NCI-H146 treated with DMSO at 0.1 percent for 48 hours (cell line): ENCODE results near the gene CCL4.
"Not testable (repeated sequence)": the region's sequence is repeated elsewhere in the genome, so short reads cannot be mapped to it uniquely, and the experiment has no call there.

Experiments used
- DNase-seq: peaks from one replicate; lab custom pipeline; 2025; ENCODE audit not compliant: unreplicated experiment; lab: John Stamatoyannopoulos, UW

The CCL4 gene

DNA sequence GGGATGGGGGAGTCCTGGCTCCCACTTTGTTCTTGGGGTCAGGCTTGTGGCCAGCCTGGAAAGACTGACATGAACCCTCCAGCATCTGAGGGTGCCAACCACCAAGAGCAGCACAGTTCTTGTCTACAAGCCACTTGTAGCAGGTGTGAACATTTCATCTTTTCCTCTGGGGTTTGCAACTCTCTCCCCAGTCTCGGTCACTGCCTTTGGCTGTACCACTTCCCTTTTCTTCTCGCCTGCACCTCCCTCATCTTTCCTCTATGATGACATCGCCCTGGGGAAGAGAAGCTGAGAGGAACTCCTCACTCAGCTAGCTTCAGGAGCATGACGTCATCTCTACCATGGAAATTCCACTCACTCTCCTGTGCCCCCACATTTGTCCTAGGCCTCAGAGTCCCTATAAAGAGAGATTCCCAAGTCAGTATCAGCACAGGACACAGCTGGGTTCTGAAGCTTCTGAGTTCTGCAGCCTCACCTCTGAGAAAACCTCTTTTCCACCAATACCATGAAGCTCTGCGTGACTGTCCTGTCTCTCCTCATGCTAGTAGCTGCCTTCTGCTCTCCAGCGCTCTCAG is at the start of gene CCL4:
TSS of gene CCL4 (plus strand) at position 427 of the 575 bp plus-strand sequence. CDS start at position 506, 79 bp downstream.
- DNase-seq = not testable (repeated sequence)

DNA sequence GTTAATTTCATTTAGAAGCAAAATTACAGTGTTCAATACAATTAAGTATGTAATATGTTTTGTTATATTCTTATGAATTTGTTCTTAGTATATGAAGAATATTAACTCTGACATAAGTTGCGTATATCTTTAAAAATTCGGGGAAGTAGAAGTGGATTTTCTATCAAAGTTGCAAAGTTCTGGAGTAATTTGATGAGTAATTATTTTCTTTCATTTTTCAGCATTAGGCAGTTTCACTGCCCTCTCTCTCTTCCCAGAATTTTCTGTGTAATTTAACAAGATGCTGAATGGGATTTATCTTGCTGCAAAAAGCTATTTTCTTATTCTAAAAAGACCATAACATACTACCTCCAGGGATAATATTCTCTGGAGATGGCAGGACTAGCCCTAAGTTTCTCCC is 48.5 kb upstream of the CCL4 start:
- no peak for DNase-seq

DNA sequence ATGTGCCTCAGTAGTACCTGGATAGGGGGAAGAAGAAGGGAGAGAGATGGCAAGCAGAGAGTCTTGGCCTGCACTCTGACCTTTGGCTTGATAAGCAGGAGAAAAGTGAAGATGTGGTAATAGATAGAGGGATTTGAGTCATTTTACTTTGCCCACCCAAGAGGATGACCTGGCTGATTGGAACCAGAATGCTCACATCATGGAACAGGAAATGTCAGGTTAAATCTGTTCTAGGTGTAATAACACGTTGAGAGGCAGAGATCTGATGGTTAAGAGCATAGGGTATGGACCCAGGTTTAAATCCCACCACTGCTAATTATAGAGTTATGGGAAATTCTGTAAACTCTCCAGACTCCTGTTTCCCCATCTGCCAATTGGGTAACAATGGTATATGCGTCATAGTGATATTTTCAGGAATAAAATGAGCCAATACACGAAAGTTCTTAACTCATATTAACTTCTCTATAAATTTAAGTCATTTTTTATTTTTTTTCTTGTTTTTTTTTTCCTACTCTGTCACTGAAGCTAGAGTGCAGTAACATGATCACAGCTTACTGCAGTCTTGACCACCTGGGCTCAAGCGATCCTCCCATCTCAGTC is 47.6 kb upstream of the CCL4 start:
- DNase-seq = no peak

DNA sequence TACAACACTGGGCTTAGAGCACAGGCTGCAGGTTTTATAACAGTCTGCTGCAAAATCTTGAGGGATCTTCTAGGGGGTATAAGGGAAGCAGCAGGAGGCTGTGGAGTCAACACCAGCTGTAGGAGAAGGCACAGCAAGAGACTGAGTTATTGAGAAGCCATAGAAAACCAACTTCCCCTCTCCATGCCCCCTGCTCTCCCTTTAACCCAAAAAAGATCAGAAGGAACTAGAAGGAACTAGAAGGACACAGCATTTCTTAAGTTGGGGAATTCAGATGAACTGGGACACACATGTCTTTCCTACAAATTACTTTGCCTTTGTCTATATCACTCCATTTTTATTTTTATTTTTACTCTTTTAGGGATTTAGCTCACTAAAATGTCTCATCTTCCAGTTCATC is 45.7 kb upstream of the CCL4 start:
- DNase-seq = no peak

- no peak for DNase-seq
Measured at GRCh38 chr17:36059406-36059805, 44.2 kb upstream of the CCL4 start.

GRCh38 chr17:36060816-36061215 is 42.8 kb upstream of the CCL4 start:
- no peak for DNase-seq

DNA sequence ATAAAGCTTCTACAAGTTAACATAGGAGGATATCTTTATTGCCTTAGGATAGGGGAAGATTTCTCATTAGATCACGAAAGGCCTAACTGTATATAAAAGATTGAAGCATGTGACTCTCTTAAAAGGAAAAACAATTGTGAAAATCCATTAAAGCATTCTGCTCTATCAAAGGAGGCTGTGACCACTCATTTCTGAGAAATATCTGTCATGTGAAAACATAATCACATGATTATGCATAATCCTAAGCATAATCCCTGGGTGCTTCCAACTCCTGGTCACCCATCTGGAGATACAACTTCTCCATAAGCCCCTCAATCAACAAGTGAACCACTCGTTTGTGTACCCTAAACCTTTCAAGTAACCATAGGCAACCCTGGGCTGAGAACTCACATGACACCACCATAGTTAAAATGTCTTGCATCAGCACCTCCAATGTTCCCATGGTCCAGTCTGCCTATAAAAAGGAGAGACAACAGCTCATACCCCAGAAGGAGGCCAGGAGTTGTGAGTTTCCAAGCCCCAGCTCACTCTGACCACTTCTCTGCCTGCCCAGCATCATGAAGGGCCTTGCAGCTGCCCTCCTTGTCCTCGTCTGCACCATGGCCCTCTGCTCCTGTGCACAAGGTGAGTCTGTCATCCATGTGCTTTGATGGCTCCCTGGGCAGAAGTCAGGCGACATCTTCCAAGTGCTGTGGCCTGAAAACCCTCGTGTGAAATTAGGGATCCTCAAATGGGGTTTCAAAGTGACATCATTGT is 39.7 kb upstream of the CCL4 start, which contains the start of gene CCL18:
TSS of gene CCL18 (plus strand) at position 487 of the 756 bp plus-strand sequence. CDS start at position 558, 71 bp downstream.
- DNase-seq = no peak

DNA sequence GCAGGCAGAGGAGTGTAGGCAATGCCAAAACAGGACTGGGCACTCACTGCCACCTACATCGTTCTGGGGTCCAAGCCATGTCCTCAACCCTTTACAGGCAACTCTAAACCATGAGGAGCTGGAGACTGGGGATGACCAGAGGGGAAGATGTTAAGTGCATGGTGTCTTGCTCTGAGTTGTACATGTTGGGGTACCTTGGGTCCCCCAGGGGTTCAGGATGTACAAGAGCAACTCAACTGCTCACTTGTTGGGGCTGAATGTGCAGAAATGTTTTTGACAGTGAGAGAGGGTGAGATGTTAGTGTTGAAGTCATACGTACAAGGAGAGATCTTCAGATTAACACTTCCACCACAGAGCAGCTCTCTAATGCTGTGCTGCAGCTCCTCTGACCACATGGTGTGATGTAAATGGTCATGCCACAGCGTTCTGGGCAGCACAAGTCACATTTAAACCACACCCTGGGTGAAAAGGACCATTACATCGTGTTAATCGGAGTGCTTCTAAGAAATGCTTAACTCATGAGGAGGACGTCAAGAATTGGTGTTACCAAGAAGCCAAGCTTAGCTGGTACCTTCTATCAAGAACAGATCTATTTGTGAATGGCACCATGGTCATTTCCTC is 37.2 kb upstream of the CCL4 start:
- DNase-seq = no peak

DNA sequence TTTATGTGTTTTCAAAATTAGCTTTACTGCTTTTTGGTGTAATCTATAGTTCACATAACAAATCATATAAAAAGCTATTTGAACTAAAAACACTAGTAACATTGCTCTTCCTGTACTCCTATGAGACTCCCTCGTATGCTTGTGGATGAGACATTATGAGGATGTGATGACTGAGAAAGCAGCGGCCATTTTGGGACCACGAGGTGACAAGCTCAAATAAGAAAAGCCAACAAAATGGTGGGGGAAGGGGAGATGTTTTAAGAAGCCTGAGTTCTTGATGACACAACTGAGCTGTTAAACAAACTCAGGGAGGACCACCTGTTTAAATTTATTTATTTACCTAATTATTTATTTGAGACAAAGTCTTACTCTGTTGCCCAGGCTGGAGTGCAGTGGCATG is 35.1 kb upstream of the CCL4 start:
- no peak for DNase-seq

- no peak for DNase-seq
Measured at GRCh38 chr17:36069136-36069535, 34.5 kb upstream of the CCL4 start.

- no peak for DNase-seq
Measured at GRCh38 chr17:36070427-36070826, 33.2 kb upstream of the CCL4 start.

DNA sequence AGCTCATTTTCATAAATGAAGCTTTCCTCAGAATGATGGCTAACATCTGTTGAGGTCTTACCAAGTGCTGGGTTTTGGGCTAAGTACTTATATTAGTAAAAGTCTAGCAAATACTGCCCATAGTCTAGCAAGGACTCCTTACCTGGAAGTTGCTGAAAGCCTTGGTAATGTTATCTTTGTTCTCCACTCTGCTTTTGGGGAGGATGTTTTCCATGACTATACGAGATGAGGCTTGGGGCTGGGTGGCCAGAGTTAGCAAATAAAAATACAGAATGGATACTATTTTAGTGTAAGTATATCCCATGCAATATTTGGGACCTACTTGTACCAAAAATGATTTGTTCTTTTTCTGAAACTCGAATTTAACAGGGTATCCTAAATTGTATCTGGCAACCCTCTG is 31.9 kb upstream of the CCL4 start:
- DNase-seq = no peak

- no peak for DNase-seq
Measured at GRCh38 chr17:36072431-36073121, 31.1 kb upstream of the CCL4 start.

DNA sequence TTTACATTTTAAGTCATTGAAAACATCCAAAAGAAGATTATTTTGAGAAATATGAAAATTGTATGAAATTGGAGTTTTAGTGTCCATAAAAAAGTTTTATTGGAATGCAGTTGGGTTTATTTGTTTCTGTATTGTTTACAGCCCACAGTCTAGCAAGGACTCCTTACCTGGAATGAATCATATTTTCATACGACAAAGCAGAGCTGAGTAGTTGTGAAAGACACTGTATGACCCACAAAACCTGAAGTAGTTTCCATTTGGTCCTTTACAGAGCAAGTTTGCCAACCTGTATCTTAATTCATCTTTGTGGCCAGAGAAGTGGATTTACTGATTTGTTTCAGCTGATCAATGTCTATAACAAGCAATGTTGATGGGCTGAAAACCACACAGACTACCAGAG is 29.3 kb upstream of the CCL4 start:
- no peak for DNase-seq

GRCh38 chr17:36081681-36082471 is 21.8 kb upstream of the CCL4 start:
- DNase-seq = not testable (repeated sequence)

GRCh38 chr17:36082482-36083120 is 21.0 kb upstream of the CCL4 start:
- not testable (repeated sequence) for DNase-seq

DNA sequence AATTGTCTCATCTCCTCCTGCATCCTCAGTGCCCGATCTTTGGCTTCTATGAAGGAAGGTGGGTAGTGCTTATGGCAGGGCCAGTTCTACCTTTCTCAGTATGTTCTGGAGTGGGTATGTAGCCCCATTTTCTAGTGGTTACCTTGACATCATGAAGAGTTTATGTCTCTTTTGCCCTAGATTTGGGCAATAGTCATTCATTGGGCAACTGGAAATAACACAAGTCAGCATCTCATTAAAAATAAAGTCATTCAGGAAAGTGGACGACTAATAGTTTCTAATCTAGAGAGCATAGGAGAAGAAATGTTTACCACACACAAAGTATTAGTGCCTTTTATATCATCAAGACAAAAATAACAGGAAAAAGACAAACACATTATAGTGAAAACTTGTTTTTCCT is 19.9 kb upstream of the CCL4 start:
- not testable (repeated sequence) for DNase-seq

GRCh38 chr17:36085765-36086164 is 17.9 kb upstream of the CCL4 start:
- DNase-seq = no peak

GRCh38 chr17:36086791-36087190 is 16.8 kb upstream of the CCL4 start:
- no peak for DNase-seq

- not testable (repeated sequence) for DNase-seq
Measured at GRCh38 chr17:36087471-36087870, 16.2 kb upstream of the CCL4 start.
